Measurements from ENCODE around the gene STEAP4.

Gene STEAP4

GRCh38 chr7:88229302-88229995 lies 77.2 kb downstream of the STEAP4 start:
- TF ChIP-seq TAF1 (IDR thresholded peaks at IDR 0.05; ENCODE audit: borderline replicate concordance, insufficient read depth, low read length) (no peak), POLR2AphosphoS5 (IDR thresholded peaks at IDR 0.05; ENCODE audit: low read depth, low read length) (no peak)
- TF ChIP-seq, protein P1, sequence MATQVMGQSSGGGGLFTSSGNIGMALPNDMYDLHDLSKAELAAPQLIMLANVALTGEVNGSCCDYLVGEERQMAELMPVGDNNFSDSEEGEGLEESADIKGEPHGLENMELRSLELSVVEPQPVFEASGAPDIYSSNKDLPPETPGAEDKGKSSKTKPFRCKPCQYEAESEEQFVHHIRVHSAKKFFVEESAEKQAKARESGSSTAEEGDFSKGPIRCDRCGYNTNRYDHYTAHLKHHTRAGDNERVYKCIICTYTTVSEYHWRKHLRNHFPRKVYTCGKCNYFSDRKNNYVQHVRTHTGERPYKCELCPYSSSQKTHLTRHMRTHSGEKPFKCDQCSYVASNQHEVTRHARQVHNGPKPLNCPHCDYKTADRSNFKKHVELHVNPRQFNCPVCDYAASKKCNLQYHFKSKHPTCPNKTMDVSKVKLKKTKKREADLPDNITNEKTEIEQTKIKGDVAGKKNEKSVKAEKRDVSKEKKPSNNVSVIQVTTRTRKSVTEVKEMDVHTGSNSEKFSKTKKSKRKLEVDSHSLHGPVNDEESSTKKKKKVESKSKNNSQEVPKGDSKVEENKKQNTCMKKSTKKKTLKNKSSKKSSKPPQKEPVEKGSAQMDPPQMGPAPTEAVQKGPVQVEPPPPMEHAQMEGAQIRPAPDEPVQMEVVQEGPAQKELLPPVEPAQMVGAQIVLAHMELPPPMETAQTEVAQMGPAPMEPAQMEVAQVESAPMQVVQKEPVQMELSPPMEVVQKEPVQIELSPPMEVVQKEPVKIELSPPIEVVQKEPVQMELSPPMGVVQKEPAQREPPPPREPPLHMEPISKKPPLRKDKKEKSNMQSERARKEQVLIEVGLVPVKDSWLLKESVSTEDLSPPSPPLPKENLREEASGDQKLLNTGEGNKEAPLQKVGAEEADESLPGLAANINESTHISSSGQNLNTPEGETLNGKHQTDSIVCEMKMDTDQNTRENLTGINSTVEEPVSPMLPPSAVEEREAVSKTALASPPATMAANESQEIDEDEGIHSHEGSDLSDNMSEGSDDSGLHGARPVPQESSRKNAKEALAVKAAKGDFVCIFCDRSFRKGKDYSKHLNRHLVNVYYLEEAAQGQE (IDR thresholded peaks at IDR 0.05; ENCODE audit: insufficient read depth in 1 of 2, low read depth in 2 of 2, low read length in 2 of 2): no peak

- TF ChIP-seq, protein P1 (IDR thresholded peaks at IDR 0.05; ENCODE audit: insufficient read depth in 1 of 2, low read depth in 2 of 2, low read length in 2 of 2): no peak
- TF ChIP-seq TAF1 (IDR thresholded peaks at IDR 0.05; ENCODE audit: borderline replicate concordance, insufficient read depth, low read length) (no peak), SIN3A (IDR thresholded peaks at IDR 0.05; ENCODE audit: borderline replicate concordance, insufficient read depth, low read length) (no peak)
Observed at GRCh38 chr7:88226886-88227516, 79.7 kb downstream of the STEAP4 start.

DNA sequence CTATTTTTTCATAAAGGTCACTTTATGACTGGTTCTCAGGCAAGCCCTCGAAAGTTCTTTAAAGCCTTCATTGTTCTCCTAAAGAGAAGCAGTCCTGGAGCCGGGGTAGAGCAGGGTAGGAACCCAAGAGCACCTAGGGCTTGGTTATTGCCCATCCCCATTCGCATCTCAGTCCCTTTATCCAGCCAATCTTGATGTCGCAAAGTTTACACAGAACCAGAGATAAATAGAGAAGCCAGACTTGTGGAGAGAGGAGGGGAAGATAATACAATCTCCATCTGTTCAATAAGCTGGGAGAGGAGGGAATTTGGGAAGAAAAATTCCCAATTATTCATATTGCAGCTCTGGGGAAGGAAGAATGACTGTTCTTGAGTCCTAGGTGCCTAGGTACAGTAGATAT lies 80.5 kb downstream of the STEAP4 start:
- TF ChIP-seq SIN3A (IDR thresholded peaks at IDR 0.05; ENCODE audit: borderline replicate concordance, insufficient read depth, low read length): no peak
- no peak for TF ChIP-seq TAF1 (IDR thresholded peaks at IDR 0.05; ENCODE audit: borderline replicate concordance, insufficient read depth, low read length)
- no peak for TF ChIP-seq POLR2AphosphoS5 (IDR thresholded peaks at IDR 0.05; ENCODE audit: low read depth, low read length)
- TF ChIP-seq, protein P1 (IDR thresholded peaks at IDR 0.05; ENCODE audit: insufficient read depth in 1 of 2, low read depth in 2 of 2, low read length in 2 of 2): no peak
- TF ChIP-seq FOXP2 (optimal IDR thresholded peaks at IDR 0.05; ENCODE audit: borderline replicate concordance, extremely low read depth, extremely low read length, insufficient read depth): no peak

DNA sequence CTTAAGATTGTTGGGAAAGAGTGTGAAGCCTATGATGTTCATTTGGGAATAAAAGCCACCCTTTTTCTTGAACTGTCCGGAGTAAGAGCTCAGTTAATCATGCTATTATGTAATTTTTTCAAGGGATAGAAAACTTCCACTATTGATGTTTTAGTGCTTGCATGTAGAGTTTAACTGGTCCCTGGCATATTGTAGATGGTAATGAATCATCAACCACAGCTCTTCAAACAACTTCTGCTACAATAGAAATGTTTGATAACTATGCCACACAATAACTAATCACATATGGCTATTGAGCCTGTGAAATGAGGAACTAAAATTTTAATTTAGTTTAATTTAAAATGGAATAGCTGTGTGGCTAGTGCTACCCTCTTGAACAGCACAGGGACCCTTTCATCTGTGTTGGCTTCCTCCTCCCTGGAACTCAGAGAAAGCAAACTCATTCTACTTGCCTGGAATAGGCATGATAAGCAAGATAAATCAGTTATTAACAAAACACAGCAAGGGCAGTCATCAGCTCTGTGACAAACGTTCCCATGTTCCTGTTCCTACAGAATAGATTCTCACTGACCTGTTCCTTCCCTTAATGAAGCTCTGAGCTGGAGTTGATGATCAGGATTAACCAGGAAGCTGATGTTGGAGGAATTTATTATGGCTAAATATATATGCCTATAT lies 82.0 kb downstream of the STEAP4 start:
- TF ChIP-seq, protein P1 (IDR thresholded peaks at IDR 0.05; ENCODE audit: insufficient read depth in 1 of 2, low read depth in 2 of 2, low read length in 2 of 2): no peak
- TF ChIP-seq TAF1 (IDR thresholded peaks at IDR 0.05; ENCODE audit: borderline replicate concordance, insufficient read depth, low read length): no peak
- no peak for TF ChIP-seq SIN3A (IDR thresholded peaks at IDR 0.05; ENCODE audit: borderline replicate concordance, insufficient read depth, low read length)
- no peak for TF ChIP-seq POLR2AphosphoS5 (IDR thresholded peaks at IDR 0.05; ENCODE audit: low read depth, low read length)
- TF ChIP-seq FOXP2 (optimal IDR thresholded peaks at IDR 0.05; ENCODE audit: borderline replicate concordance, extremely low read depth, extremely low read length, insufficient read depth): no peak

Measured in PFSK-1 (cell line).